GM21381 (cell line): Measurements from ENCODE around the gene MAPKAP1.

Experiments
- ATAC-seq: cut with Tn5 transposase; IDR thresholded peaks from one replicate; pipeline ENCODE4 v1.9.1; 2021; ENCODE audit warnings: mild to moderate bottlenecking, moderate library complexity; ENCODE audit not compliant: unreplicated experiment

MAPKAP1 gene

GRCh38 chr9:125646217-125646616, 60.8 kb downstream of the MAPKAP1 start:
- ATAC-seq = peak; percentile 23

- ATAC-seq = no peak
Measured at GRCh38 chr9:125644819-125645507, 62.0 kb downstream of the MAPKAP1 start.

GRCh38 chr9:125642311-125642710, 64.7 kb downstream of the MAPKAP1 start:
- no peak for ATAC-seq

GRCh38 chr9:125639057-125639456, 68.0 kb downstream of the MAPKAP1 start:
- ATAC-seq = no peak

GRCh38 chr9:125638239-125639045, 68.6 kb downstream of the MAPKAP1 start:
- no peak for ATAC-seq

- no peak for ATAC-seq
Measured at GRCh38 chr9:125637241-125637640, 69.8 kb downstream of the MAPKAP1 start.

GRCh38 chr9:125635888-125636287, 71.1 kb downstream of the MAPKAP1 start:
- ATAC-seq = no peak

GRCh38 chr9:125634040-125634717, 72.8 kb downstream of the MAPKAP1 start:
- ATAC-seq = no peak

GRCh38 chr9:125633116-125633745, 73.8 kb downstream of the MAPKAP1 start:
- no peak for ATAC-seq

GRCh38 chr9:125632321-125633115, 74.5 kb downstream of the MAPKAP1 start:
- ATAC-seq = peak; percentile 57

- ATAC-seq = no peak
Measured at GRCh38 chr9:125631391-125632085, 75.5 kb downstream of the MAPKAP1 start.

- ATAC-seq = no peak
Measured at GRCh38 chr9:125630436-125630835, 76.6 kb downstream of the MAPKAP1 start.

GRCh38 chr9:125629446-125629845, 77.6 kb downstream of the MAPKAP1 start:
- ATAC-seq = no peak

GRCh38 chr9:125626187-125626586, 80.8 kb downstream of the MAPKAP1 start:
- no peak for ATAC-seq

GRCh38 chr9:125621170-125621569, 85.8 kb downstream of the MAPKAP1 start:
- no peak for ATAC-seq

GRCh38 chr9:125620216-125620615, 86.8 kb downstream of the MAPKAP1 start:
- ATAC-seq = no peak

- ATAC-seq = no peak
Measured at GRCh38 chr9:125617087-125617486, 89.9 kb downstream of the MAPKAP1 start.

- ATAC-seq = no peak
Measured at GRCh38 chr9:125613141-125613540, 93.9 kb downstream of the MAPKAP1 start.

- no peak for ATAC-seq
Measured at GRCh38 chr9:125612616-125613015, 94.4 kb downstream of the MAPKAP1 start.
